ENCODE data around the gene STIP1. TPM values are rescaled to one million over a fixed set of nuclear protein-coding genes. Genes with fewer than 3 reads are reported as not detected.

STIP1 gene
- total RNA-seq, 1 experiment from 2014 or later = 338 TPM

DNA sequence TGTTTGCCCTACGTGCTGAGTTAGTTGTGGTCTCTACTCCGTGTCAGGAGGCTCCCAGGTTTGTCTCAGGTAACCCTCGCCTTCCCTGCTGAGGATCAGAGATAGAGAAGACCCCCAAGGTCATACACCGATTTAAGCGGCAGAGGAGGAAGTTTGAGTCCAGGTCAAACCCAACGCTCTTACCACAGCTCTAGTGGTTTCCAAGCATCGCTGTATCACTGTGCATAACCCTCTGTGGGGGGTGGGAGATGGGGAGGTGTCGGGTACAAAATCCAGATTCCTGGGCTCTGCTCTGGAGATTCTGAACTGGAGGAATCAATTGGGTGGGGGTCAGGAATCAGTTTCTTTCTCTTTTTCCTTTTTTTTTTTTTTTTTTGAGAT is 45.0 kb downstream of the STIP1 start:
- Histone ChIP-seq H3K18ac (ENCODE audit: insufficient read length, low read depth, low read length) (no peak overlapping the region), H3K79me1 (ENCODE audit: insufficient read depth, low read depth, low read length, poor library complexity, severe bottlenecking) (no peaks in the 10 kb centered on the region), H2BK120ac (ENCODE audit: low read depth, low read length, poor library complexity, severe bottlenecking) (no peak overlapping the region), H2BK20ac (ENCODE audit: low read depth, low read length, poor library complexity, severe bottlenecking) (no peak overlapping the region), H3K23me2 (ENCODE audit: insufficient read length, low read depth, low read length, poor library complexity, severe bottlenecking) (peaks cover 29% of the 10 kb centered on the region), H3K27me3 (ENCODE audit: insufficient read depth, low read length) (no peaks in the 10 kb centered on the region; the same call in 1 of the 2 replicates), H3K4me2 (ENCODE audit: insufficient read depth, insufficient read length, low read length) (peak overlapping the region; percentile 94), H4K20me1 (ENCODE audit: control insufficient read depth, insufficient read depth, insufficient read length) (no peaks in the 10 kb centered on the region), H3K9me3 (ENCODE audit: control insufficient read depth, low read depth, low read length) (no peaks in the 10 kb centered on the region), H3K27ac (ENCODE audit: insufficient read length, low read depth, low read length) (no peak overlapping the region), H4K8ac (replicated peaks; ENCODE audit: insufficient read length, low read depth, low read length) (no peak overlapping the region), H4K5ac (ENCODE audit: insufficient read length, low read depth, low read length) (no peak overlapping the region), H3K56ac (ENCODE audit: insufficient read length, low read depth, low read length) (no peak overlapping the region), H3K4me1 (ENCODE audit: insufficient read depth, low read length) (0 out of 2 replicates have a peak, but pooled peaks cover 3% of the 10 kb centered on the region), H2AFZ (ENCODE audit: low read length) (no peak overlapping the region), H3K79me2 (ENCODE audit: insufficient read depth, low read length) (no peaks in the 10 kb centered on the region), H2BK12ac (ENCODE audit: insufficient read length, low read depth, low read length) (no peak overlapping the region), H4K91ac (ENCODE audit: insufficient read length, low read depth, low read length) (no peak overlapping the region), H3K14ac (ENCODE audit: insufficient read depth, low read length) (no peak overlapping the region; the same call in 1 of the 2 replicates), H3K9ac (ENCODE audit: extremely low read depth, insufficient read length, low read length) (no peak overlapping the region), H3T11ph (ENCODE audit: low read length) (no peak overlapping the region), H2AK5ac (ENCODE audit: insufficient read length, low read length) (no peak overlapping the region), H3K23ac (ENCODE audit: insufficient read length, low read depth, low read length) (no peak overlapping the region), H3K4ac (ENCODE audit: low read depth, low read length) (no peak overlapping the region), H2BK15ac (ENCODE audit: low read depth, low read length) (no peak overlapping the region), H2BK5ac (ENCODE audit: insufficient read length, low read length) (no peak overlapping the region)
- H3K27me3 Mint-ChIP-seq (ENCODE audit: low read depth) = peaks cover 20% of the 10 kb centered on the region
- H3K9me3 Mint-ChIP-seq = no peaks in the 10 kb centered on the region
- no CpG with 5 or more reads among the region's 8 CpGs for WGBS (ENCODE audit: extremely low coverage, insufficient read length, low lambda C conversion rate)
- peaks cover 27 to 37% of the 10 kb centered on the region in 2 experiments for H3K4me1 Mint-ChIP-seq
- TF ChIP-seq, protein P1, sequence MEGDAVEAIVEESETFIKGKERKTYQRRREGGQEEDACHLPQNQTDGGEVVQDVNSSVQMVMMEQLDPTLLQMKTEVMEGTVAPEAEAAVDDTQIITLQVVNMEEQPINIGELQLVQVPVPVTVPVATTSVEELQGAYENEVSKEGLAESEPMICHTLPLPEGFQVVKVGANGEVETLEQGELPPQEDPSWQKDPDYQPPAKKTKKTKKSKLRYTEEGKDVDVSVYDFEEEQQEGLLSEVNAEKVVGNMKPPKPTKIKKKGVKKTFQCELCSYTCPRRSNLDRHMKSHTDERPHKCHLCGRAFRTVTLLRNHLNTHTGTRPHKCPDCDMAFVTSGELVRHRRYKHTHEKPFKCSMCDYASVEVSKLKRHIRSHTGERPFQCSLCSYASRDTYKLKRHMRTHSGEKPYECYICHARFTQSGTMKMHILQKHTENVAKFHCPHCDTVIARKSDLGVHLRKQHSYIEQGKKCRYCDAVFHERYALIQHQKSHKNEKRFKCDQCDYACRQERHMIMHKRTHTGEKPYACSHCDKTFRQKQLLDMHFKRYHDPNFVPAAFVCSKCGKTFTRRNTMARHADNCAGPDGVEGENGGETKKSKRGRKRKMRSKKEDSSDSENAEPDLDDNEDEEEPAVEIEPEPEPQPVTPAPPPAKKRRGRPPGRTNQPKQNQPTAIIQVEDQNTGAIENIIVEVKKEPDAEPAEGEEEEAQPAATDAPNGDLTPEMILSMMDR (conservative IDR thresholded peaks at IDR 0.05) = no peak
- peak overlapping the region; percentile 74 to 91 for H3K4me3 Mint-ChIP-seq
- peak overlapping the region; percentile 54 to 88 (median 70); a peak in 3 of 7 replicates for H3K27ac Mint-ChIP-seq
- H3K36me3 Mint-ChIP-seq (ENCODE audit: insufficient read depth in 1 of 3, low read depth in 3 of 3) = peaks cover 3% of the 10 kb centered on the region in 3 experiments; a peak in 4 of 7 replicates
- no peak for DNase-seq

Measured in H9 (cell line).